WERI-Rb-1 (cell line): ENCODE results near the gene TSPEAR.

Experiments used
- DNase-seq: peaks from one replicate; pipeline ENCODE4 v3.0.0-alpha.2; 2020
- H3K27ac ChIP-seq: fragments of 250-450 bp; sonication (Bioruptor Pico); 2 replicates; pipeline ENCODE4 v1.5.1; 2020; ENCODE audit warnings: mild to moderate bottlenecking, moderate library complexity
- H3K27me3 ChIP-seq: fragments of 250-450 bp; sonication (Bioruptor Pico); 2 replicates; pipeline ENCODE4 v1.5.1; 2021; ENCODE audit warnings: mild to moderate bottlenecking, low read depth, moderate library complexity; ENCODE audit not compliant: insufficient read depth, severe bottlenecking
- H3K36me3 ChIP-seq: fragments of 250-450 bp; sonication (Bioruptor Pico); 2 replicates; pipeline ENCODE4 v1.5.1; 2020; ENCODE audit warnings: mild to moderate bottlenecking, moderate library complexity
- H3K4me3 ChIP-seq: 2 replicates; pipeline ENCODE4 v1.5.1; 2011; ENCODE audit warnings: low read depth, mild to moderate bottlenecking, control low read depth, low read length
- H3K9me3 ChIP-seq: fragments of 250-450 bp; sonication (Bioruptor Pico); 2 replicates; pipeline ENCODE4 v1.5.1; 2021; ENCODE audit warnings: mild to moderate bottlenecking, moderate library complexity; ENCODE audit not compliant: severe bottlenecking
- TF ChIP-seq, protein P1 (sequence below): IDR thresholded peaks from 2 replicates; pipeline ENCODE4 v1.5.1; 2011; ENCODE audit warnings: low read depth, mild to moderate bottlenecking, control low read depth, inconsistent platforms, low read length

The TSPEAR gene

DNA sequence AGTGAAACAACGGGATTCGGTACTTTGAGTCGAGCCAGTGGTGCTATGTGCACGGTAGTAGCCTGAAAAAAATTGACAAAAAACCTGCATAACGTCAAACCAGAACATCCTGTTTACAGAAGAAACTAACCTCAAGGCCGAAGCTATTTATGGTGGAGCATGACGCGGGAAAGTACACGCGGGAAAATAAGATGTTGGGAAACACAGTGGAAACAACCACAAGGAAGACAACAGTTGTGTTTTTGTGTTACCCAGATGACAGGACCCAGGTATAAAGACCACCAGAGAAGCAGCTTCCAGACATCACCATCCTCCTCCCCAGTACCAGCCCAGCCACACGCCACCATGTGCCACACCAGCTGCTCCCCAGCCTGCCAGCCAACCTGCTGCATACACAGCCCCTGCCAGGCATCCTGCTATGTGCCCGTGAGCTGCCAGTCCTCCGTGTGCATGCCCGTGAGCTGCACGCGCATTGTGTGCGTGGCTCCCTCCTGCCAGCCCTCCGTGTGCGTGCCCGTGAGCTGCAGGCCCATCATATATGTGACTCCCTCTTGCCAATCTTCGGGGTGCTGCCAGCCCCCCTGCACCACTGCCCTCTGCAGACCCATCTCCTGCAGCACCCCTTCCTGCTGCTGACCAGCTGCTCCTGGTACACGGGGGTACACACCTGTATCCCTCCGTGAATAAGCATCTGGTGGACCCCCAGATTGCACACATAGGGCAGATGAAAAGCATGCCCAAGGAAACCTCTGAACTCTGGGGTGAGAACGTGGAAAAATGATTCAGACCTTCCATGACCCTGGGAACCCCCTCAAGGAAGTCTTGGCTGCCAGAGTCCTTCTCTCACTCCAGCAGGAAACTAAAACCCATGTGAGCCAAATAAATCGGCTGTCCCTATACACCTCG is 53.5 kb downstream of the TSPEAR start, which contains the start of gene KRTAP12-3:
Gene KRTAP12-3, plus strand, starts transcription at position 298 of the 906 bp plus-strand sequence. Its CDS starts 48 bp downstream, at position 346.
- no peak for DNase-seq
- Histone ChIP-seq H3K9me3 (peaks cover 13% of the 10 kb centered on the region), H3K4me3 (no peak within 1 kb of the TSS), H3K36me3 (no peaks in the 10 kb centered on the region), H3K27ac (no peak within 1 kb of the TSS), H3K27me3 (no peaks in the 10 kb centered on the region)
- TF ChIP-seq, protein P1, sequence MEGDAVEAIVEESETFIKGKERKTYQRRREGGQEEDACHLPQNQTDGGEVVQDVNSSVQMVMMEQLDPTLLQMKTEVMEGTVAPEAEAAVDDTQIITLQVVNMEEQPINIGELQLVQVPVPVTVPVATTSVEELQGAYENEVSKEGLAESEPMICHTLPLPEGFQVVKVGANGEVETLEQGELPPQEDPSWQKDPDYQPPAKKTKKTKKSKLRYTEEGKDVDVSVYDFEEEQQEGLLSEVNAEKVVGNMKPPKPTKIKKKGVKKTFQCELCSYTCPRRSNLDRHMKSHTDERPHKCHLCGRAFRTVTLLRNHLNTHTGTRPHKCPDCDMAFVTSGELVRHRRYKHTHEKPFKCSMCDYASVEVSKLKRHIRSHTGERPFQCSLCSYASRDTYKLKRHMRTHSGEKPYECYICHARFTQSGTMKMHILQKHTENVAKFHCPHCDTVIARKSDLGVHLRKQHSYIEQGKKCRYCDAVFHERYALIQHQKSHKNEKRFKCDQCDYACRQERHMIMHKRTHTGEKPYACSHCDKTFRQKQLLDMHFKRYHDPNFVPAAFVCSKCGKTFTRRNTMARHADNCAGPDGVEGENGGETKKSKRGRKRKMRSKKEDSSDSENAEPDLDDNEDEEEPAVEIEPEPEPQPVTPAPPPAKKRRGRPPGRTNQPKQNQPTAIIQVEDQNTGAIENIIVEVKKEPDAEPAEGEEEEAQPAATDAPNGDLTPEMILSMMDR = no peak

DNA sequence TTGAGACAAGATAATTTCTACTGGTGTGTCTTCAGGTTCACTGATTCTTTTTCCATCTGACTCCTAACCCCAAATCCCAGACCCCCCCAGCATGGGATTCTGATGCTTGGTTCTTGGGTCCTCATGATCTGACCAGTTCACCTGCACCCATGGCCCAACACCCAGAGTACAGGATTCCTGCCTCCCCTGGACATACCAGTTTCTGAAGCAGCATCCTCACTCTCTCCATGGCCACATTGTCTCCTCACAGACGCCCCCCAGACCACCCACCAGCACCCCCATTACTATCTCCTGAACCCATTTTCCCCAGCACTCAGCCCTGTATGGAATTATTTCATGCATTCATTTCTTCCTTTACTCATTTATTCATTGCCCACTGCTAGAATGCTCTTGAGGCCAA is 54.5 kb downstream of the TSPEAR start:
- Histone ChIP-seq H3K36me3 (no peaks in the 10 kb centered on the region), H3K27ac (no peak overlapping the region), H3K27me3 (no peaks in the 10 kb centered on the region), H3K4me3 (no peak overlapping the region), H3K9me3 (peaks cover 13% of the 10 kb centered on the region)
- TF ChIP-seq, protein P1 = no peak
- no peak for DNase-seq

DNA sequence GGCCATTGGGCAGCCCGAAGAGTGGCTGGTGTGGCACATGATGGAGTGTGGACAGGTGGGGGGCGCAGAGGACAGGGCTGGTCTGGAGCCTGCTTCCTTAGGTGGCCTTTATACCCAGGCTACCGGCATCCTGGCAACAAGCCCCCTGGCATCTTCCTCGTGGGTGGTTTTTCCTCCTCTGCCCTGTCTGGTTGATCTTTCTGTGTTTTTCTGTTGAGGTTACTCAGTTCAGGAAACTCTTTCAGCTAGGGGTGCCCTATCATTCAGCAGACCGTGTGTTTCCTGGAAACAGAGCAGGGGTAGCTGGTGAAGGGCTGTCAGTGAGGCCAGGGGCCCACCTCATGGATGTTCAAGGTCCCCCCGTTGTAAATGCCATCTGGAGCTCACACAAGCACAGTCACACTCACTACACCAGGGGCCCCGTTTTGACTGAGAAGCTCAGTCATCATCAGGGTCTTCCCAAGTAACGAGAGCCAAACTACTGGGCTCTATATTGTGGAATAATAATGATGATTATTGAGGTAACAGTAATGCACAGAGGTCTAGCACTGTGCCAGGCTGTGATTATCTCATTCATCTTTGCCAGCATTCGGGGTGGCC is 56.7 kb downstream of the TSPEAR start, which contains the start of gene KRTAP12-4:
Gene KRTAP12-4, minus strand, starts transcription at position 84 of the 600 bp plus-strand sequence. Its CDS starts 45 bp downstream, at position 39.
- Histone ChIP-seq H3K27ac (no peak within 1 kb of the TSS), H3K36me3 (no peaks in the 10 kb centered on the region), H3K4me3 (no peak within 1 kb of the TSS), H3K27me3 (no peaks in the 10 kb centered on the region), H3K9me3 (peaks cover 9% of the 10 kb centered on the region)
- TF ChIP-seq, protein P1 = no peak
- no peak for DNase-seq

DNA sequence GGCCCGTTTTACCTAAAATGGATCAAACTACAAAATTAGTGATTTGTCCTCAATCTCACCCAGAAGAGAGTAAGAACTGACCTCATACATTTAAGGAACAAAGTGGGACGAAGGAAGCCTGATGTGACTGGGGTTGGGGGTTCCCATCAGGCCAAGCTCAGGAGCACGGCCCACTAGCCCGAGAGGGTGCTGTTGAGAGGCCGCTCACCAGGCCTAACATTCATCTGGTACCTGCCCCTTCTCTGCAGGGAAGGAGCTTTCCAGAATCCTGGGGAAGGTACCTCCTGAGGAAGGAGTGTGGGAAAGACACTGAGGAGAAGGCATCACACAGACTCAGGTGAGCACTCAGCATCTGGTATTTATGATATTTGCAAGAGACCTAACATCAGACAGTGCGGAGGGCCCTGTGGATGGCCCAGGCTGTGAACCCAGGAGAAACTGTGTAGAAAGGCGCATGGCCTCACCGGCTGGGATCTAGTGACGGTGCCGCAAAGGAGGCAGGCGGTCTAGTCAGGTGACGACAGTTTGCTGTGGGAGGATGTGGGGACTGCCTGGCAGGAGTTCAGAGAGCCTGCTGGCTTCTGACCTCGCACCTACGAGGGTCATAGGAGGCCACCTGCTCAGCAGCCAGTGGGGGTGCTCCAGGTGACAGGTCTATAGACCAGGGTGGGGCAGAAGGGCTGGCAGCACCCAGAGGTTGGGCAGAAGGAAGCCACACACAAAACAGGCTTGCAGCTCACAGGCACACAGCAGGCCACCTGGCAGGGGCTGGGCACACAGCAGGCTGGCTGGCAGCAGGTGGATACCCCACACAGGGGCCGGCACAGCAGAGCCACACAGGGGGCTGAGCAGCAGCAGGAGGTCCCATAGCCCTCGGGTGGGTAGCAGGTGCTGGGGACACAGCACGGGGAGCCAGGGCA is 57.5 kb downstream of the TSPEAR start:
- H3K36me3 ChIP-seq = no peaks in the 10 kb centered on the region
- TF ChIP-seq, protein P1 = no peak
- H3K27ac ChIP-seq = no peak overlapping the region
- peaks cover 9% of the 10 kb centered on the region for H3K9me3 ChIP-seq
- no peak overlapping the region for H3K4me3 ChIP-seq
- H3K27me3 ChIP-seq = no peaks in the 10 kb centered on the region
- no peak for DNase-seq

DNA sequence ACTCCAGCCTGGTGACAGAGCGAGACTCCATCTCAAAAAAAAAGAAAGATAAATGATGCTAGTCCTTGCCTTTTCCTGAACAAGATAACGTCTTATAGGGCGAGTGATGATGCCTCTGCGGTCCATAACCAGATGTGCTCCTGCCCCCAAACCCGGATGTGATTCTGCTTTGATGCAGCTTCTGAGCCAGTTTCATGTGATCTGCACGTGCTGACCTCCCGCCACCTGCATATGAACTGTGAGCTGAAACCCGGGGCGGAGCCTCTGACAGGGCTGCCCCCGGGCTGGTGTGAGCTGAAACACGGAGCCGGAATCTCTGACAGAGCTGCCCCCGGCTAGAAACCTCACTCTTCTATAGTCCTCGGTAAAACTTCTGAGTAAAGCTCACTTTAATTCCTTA is 58.2 kb downstream of the TSPEAR start:
- DNase-seq = no peak
- no peaks in the 10 kb centered on the region for H3K36me3 ChIP-seq
- no peak overlapping the region for H3K27ac ChIP-seq

More for the DNA sequence above, 58.2 kb downstream of the TSPEAR start:
- TF ChIP-seq, protein P1 = no peak
- H3K4me3 ChIP-seq = no peak overlapping the region
- no peaks in the 10 kb centered on the region for H3K27me3 ChIP-seq
- peaks cover 9% of the 10 kb centered on the region for H3K9me3 ChIP-seq
